ENCODE results near the gene CCDC148.

The CCDC148 gene

GRCh38 chr2:158204741-158205165 lies 251.8 kb downstream of the CCDC148 start:
- TF ChIP-seq EZH2 (IDR thresholded peaks at IDR 0.05; ENCODE audit: borderline replicate concordance, low read length) = no peak
- no peak for TF ChIP-seq CTCF (IDR thresholded peaks at IDR 0.05; ENCODE audit: low read length)
- no peak overlapping the region for H3K4me2 ChIP-seq (ENCODE audit: low read length)
- H3K27me3 ChIP-seq (ENCODE audit: insufficient read depth, low read length) = no peaks in the 10 kb centered on the region
- H3F3A ChIP-seq (ENCODE audit: insufficient read depth, low read length) = no peaks in the 10 kb centered on the region
- H3K9ac ChIP-seq (ENCODE audit: low read length) = no peak overlapping the region
- H4K20me1 ChIP-seq (ENCODE audit: insufficient read depth, low read length) = no peaks in the 10 kb centered on the region
- H3K36me3 ChIP-seq (ENCODE audit: insufficient read depth, low read length) = no peaks in the 10 kb centered on the region
- H2AFZ ChIP-seq (ENCODE audit: low read length) = no peak overlapping the region
- no peaks in the 10 kb centered on the region for H3K9me2 ChIP-seq (ENCODE audit: low read depth, low read length)
- no peak overlapping the region for H3K4me3 ChIP-seq (ENCODE audit: low read depth, low read length, poor library complexity, severe bottlenecking)
- H3K27ac ChIP-seq (ENCODE audit: low read depth, low read length, poor library complexity, severe bottlenecking) = no peak overlapping the region
- H3K9me3 ChIP-seq (ENCODE audit: low read length) = no peaks in the 10 kb centered on the region
- no peaks in the 10 kb centered on the region for H3K79me2 ChIP-seq (ENCODE audit: insufficient read depth, low read length)
- H3K4me1 ChIP-seq (ENCODE audit: insufficient read depth, low read length, severe bottlenecking) = no peaks in the 10 kb centered on the region

GRCh38 chr2:158202161-158202815 lies 254.3 kb downstream of the CCDC148 start:
- no peak for TF ChIP-seq EZH2 (IDR thresholded peaks at IDR 0.05; ENCODE audit: borderline replicate concordance, low read length)
- no peak for TF ChIP-seq CTCF (IDR thresholded peaks at IDR 0.05; ENCODE audit: low read length)
- no peak overlapping the region for H3K4me3 ChIP-seq (ENCODE audit: low read depth, low read length, poor library complexity, severe bottlenecking)
- no peaks in the 10 kb centered on the region for H3K9me3 ChIP-seq (ENCODE audit: low read length)
- H3F3A ChIP-seq (ENCODE audit: insufficient read depth, low read length) = no peaks in the 10 kb centered on the region
- H3K4me1 ChIP-seq (ENCODE audit: insufficient read depth, low read length, severe bottlenecking) = no peaks in the 10 kb centered on the region
- H2AFZ ChIP-seq (ENCODE audit: low read length) = no peak overlapping the region
- H3K9ac ChIP-seq (ENCODE audit: low read length) = no peak overlapping the region
- no peaks in the 10 kb centered on the region for H3K9me2 ChIP-seq (ENCODE audit: low read depth, low read length)
- H3K27me3 ChIP-seq (ENCODE audit: insufficient read depth, low read length) = no peaks in the 10 kb centered on the region
- H3K4me2 ChIP-seq (ENCODE audit: low read length) = no peak overlapping the region
- H3K36me3 ChIP-seq (ENCODE audit: insufficient read depth, low read length) = no peaks in the 10 kb centered on the region
- H3K27ac ChIP-seq (ENCODE audit: low read depth, low read length, poor library complexity, severe bottlenecking) = no peak overlapping the region
- H4K20me1 ChIP-seq (ENCODE audit: insufficient read depth, low read length) = no peaks in the 10 kb centered on the region
- no peaks in the 10 kb centered on the region for H3K79me2 ChIP-seq (ENCODE audit: insufficient read depth, low read length)

GRCh38 chr2:158199928-158200650 lies 256.5 kb downstream of the CCDC148 start:
- Histone ChIP-seq H3K4me2 (ENCODE audit: low read length) (no peak overlapping the region), H3K4me1 (ENCODE audit: insufficient read depth, low read length, severe bottlenecking) (no peaks in the 10 kb centered on the region), H3K9me3 (ENCODE audit: low read length) (no peaks in the 10 kb centered on the region), H3K27ac (ENCODE audit: low read depth, low read length, poor library complexity, severe bottlenecking) (no peak overlapping the region), H3K4me3 (ENCODE audit: low read depth, low read length, poor library complexity, severe bottlenecking) (no peak overlapping the region), H4K20me1 (ENCODE audit: insufficient read depth, low read length) (no peaks in the 10 kb centered on the region), H3K9me2 (ENCODE audit: low read depth, low read length) (no peaks in the 10 kb centered on the region), H3K79me2 (ENCODE audit: insufficient read depth, low read length) (no peaks in the 10 kb centered on the region), H3K36me3 (ENCODE audit: insufficient read depth, low read length) (no peaks in the 10 kb centered on the region), H2AFZ (ENCODE audit: low read length) (no peak overlapping the region), H3K27me3 (ENCODE audit: insufficient read depth, low read length) (no peaks in the 10 kb centered on the region), H3F3A (ENCODE audit: insufficient read depth, low read length) (no peaks in the 10 kb centered on the region), H3K9ac (ENCODE audit: low read length) (no peak overlapping the region)
- TF ChIP-seq EZH2 (IDR thresholded peaks at IDR 0.05; ENCODE audit: borderline replicate concordance, low read length) = no peak
- no peak for TF ChIP-seq CTCF (IDR thresholded peaks at IDR 0.05; ENCODE audit: low read length)
